SK-N-SH treated with all-trans-retinoic acid at 6 μM for 48 hours (cell line): ENCODE results near the gene IL36G.

ENCODE experiments used
- ATAC-seq: fragments of 200-7000 bp; cut with Tn5 transposase; 3 replicates; pipeline ENCODE4 v1.9.1; 2020; ENCODE audit warnings: mild to moderate bottlenecking, moderate library complexity
- ARNTL ChIP-seq: fragments of 450-650 bp; formaldehyde crosslinking; IDR thresholded peaks from 2 replicates; pipeline ENCODE4 v1.5.0; 2020; ENCODE audit warnings: low read depth, mild to moderate bottlenecking, moderate library complexity, borderline replicate concordance
- BACH2 ChIP-seq: fragments of 250-450 bp; sonication (Bioruptor Pico); IDR thresholded peaks from 2 replicates; pipeline ENCODE4 v1.9.0; 2021; ENCODE audit warnings: mild to moderate bottlenecking, borderline replicate concordance
- CSRNP3 ChIP-seq: fragments of 250-450 bp; sonication (Bioruptor Pico); IDR thresholded peaks from 2 replicates; pipeline ENCODE4 v1.5.1; 2021; ENCODE audit warnings: mild to moderate bottlenecking, moderate library complexity
- ESRRG ChIP-seq: fragments of 250-450 bp; sonication (Bioruptor Pico); IDR thresholded peaks from 2 replicates; pipeline ENCODE4 v1.6.1; 2021; ENCODE audit warnings: mild to moderate bottlenecking
- GLIS3 ChIP-seq: fragments of 250-450 bp; sonication (Bioruptor Pico); IDR thresholded peaks from 2 replicates; pipeline ENCODE4 v1.5.0; 2020; ENCODE audit warnings: mild to moderate bottlenecking, moderate library complexity
- ISL1 ChIP-seq: fragments of 250-450 bp; sonication (Bioruptor Pico); IDR thresholded peaks from 2 replicates; pipeline ENCODE4 v2.1.2; 2022; ENCODE audit warnings: mild to moderate bottlenecking, moderate library complexity
- OSR1 ChIP-seq: fragments of 250-450 bp; sonication (Bioruptor Pico); IDR thresholded peaks from 2 replicates; pipeline ENCODE4 v1.8.0; 2022; ENCODE audit warnings: moderate library complexity, mild to moderate bottlenecking, inconsistent platforms
- PPARA ChIP-seq: fragments of 250-450 bp; sonication (Bioruptor Pico); IDR thresholded peaks from 2 replicates; pipeline ENCODE4 v1.5.0; 2020; ENCODE audit warnings: mild to moderate bottlenecking, borderline replicate concordance
- RARB ChIP-seq: fragments of 250-450 bp; sonication (Bioruptor Pico); IDR thresholded peaks from 2 replicates; pipeline ENCODE4 v1.8.0; 2021; ENCODE audit warnings: mild to moderate bottlenecking, moderate library complexity
- SNAI2 ChIP-seq: fragments of 250-450 bp; sonication (Bioruptor Pico); IDR thresholded peaks from 2 replicates; pipeline ENCODE4 v1.5.0; 2020; ENCODE audit warnings: mild to moderate bottlenecking, moderate library complexity
- TCF4 ChIP-seq: fragments of 250-450 bp; sonication (Bioruptor Pico); IDR thresholded peaks from 2 replicates; pipeline ENCODE4 v1.8.0; 2021; ENCODE audit warnings: mild to moderate bottlenecking, moderate library complexity, borderline replicate concordance
- TOX ChIP-seq: fragments of 250-450 bp; sonication (Bioruptor Pico); IDR thresholded peaks from 2 replicates; pipeline ENCODE4 v1.8.0; 2021; ENCODE audit warnings: mild to moderate bottlenecking, moderate library complexity, borderline replicate concordance
- TSHZ2 ChIP-seq: fragments of 250-450 bp; sonication (Bioruptor Pico); IDR thresholded peaks from 2 replicates; pipeline ENCODE4 v1.5.0; 2020; ENCODE audit warnings: mild to moderate bottlenecking, moderate library complexity
- ZC3H10 ChIP-seq: fragments of 250-450 bp; sonication (Bioruptor Pico); IDR thresholded peaks from 2 replicates; pipeline ENCODE4 v1.5.1; 2021; ENCODE audit warnings: mild to moderate bottlenecking, moderate library complexity
- ZFP3 ChIP-seq: fragments of 250-450 bp; sonication (Bioruptor Pico); IDR thresholded peaks from 2 replicates; pipeline ENCODE4 v1.5.0; 2020; ENCODE audit warnings: mild to moderate bottlenecking, moderate library complexity
- ZFP30 ChIP-seq: fragments of 450-650 bp; formaldehyde crosslinking; IDR thresholded peaks from 2 replicates; pipeline ENCODE4 v1.5.0; 2022; ENCODE audit warnings: mild to moderate bottlenecking, moderate library complexity
- ZNF565 ChIP-seq: fragments of 450-650 bp; formaldehyde crosslinking; conservative IDR thresholded peaks from 2 replicates; pipeline ENCODE4 v1.5.0; 2020; ENCODE audit warnings: low read depth, mild to moderate bottlenecking, moderate library complexity
- ZNF70 ChIP-seq: fragments of 450-650 bp; formaldehyde crosslinking; IDR thresholded peaks from 2 replicates; pipeline ENCODE4 v1.5.0; 2020; ENCODE audit warnings: mild to moderate bottlenecking, moderate library complexity
- ZNF8 ChIP-seq: fragments of 450-650 bp; formaldehyde crosslinking; IDR thresholded peaks from 2 replicates; pipeline ENCODE4 v1.5.0; 2020; ENCODE audit warnings: mild to moderate bottlenecking, moderate library complexity
- TF ChIP-seq, protein P1 (sequence below): fragments of 250-450 bp; sonication (Bioruptor Pico); IDR thresholded peaks from 2 replicates; pipeline ENCODE4 v1.5.1; 2020; ENCODE audit warnings: low read depth, mild to moderate bottlenecking, moderate library complexity
- TF ChIP-seq, protein P2 (sequence below): fragments of 250-450 bp; sonication (Bioruptor Pico); IDR thresholded peaks from 2 replicates; pipeline ENCODE4 v1.8.0; 2020; ENCODE audit warnings: mild to moderate bottlenecking, moderate library complexity, borderline replicate concordance

The IL36G gene

DNA sequence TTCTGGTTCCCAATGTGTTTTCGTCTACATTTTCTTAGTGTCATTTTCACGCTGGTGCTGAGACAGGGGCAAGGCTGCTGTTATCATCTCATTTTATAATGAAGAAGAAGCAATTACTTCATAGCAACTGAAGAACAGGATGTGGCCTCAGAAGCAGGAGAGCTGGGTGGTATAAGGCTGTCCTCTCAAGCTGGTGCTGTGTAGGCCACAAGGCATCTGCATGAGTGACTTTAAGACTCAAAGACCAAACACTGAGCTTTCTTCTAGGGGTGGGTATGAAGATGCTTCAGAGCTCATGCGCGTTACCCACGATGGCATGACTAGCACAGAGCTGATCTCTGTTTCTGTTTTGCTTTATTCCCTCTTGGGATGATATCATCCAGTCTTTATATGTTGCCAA lies 7.3 kb downstream of the IL36G start:
- TF ChIP-seq TOX (CRISPR knock-in tag) (no peak), ZC3H10 (CRISPR knock-in tag) (no peak), ESRRG (CRISPR knock-in tag) (no peak), PPARA (no peak), TSHZ2 (CRISPR knock-in tag) (no peak), ZFP3 (CRISPR knock-in tag) (no peak), ARNTL (CRISPR knock-in tag) (no peak), ZNF8 (no peak), OSR1 (CRISPR knock-in tag) (no peak), CSRNP3 (CRISPR knock-in tag) (no peak), ISL1 (CRISPR knock-in tag) (no peak), TCF4 (CRISPR knock-in tag) (no peak), GLIS3 (CRISPR knock-in tag) (no peak)
- TF ChIP-seq, protein P1, sequence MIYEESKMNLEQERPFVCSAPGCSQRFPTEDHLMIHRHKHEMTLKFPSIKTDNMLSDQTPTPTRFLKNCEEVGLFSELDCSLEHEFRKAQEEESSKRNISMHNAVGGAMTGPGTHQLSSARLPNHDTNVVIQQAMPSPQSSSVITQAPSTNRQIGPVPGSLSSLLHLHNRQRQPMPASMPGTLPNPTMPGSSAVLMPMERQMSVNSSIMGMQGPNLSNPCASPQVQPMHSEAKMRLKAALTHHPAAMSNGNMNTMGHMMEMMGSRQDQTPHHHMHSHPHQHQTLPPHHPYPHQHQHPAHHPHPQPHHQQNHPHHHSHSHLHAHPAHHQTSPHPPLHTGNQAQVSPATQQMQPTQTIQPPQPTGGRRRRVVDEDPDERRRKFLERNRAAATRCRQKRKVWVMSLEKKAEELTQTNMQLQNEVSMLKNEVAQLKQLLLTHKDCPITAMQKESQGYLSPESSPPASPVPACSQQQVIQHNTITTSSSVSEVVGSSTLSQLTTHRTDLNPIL (CRISPR knock-in tag): no peak
- TF ChIP-seq, protein P2, sequence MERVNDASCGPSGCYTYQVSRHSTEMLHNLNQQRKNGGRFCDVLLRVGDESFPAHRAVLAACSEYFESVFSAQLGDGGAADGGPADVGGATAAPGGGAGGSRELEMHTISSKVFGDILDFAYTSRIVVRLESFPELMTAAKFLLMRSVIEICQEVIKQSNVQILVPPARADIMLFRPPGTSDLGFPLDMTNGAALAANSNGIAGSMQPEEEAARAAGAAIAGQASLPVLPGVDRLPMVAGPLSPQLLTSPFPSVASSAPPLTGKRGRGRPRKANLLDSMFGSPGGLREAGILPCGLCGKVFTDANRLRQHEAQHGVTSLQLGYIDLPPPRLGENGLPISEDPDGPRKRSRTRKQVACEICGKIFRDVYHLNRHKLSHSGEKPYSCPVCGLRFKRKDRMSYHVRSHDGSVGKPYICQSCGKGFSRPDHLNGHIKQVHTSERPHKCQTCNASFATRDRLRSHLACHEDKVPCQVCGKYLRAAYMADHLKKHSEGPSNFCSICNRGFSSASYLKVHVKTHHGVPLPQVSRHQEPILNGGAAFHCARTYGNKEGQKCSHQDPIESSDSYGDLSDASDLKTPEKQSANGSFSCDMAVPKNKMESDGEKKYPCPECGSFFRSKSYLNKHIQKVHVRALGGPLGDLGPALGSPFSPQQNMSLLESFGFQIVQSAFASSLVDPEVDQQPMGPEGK (CRISPR knock-in tag): no peak
- ATAC-seq: no peak

- ATAC-seq: no peak
- TF ChIP-seq ZNF70 (CRISPR knock-in tag): no peak
- TF ChIP-seq RARB (CRISPR knock-in tag): no peak
- no peak for TF ChIP-seq TOX (CRISPR knock-in tag)
Measured at GRCh38 chr2:112989611-112990010, 11.8 kb downstream of the IL36G start.

DNA sequence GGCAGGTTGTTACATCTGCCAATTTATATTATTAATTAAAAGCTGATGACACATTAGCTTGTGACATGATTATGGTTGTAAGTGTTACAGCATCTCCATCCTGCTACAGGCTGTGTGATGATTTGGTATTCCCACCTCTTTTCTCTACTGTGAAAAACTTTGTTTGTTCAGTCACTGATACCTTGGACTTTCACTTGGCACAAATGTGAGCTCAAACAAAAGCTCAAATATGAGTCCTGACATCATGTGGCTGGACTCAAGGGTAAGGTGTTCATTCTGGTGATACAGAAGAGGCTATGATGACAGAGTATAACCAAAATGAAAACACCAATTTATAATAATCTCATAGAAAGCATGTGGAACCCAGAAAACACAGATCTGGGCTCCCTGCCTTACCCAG lies 16.0 kb downstream of the IL36G start:
- no peak for TF ChIP-seq ZFP30 (CRISPR knock-in tag)
- TF ChIP-seq BACH2 (CRISPR knock-in tag): no peak
- no peak for TF ChIP-seq ZNF565 (CRISPR knock-in tag)
- ATAC-seq: no peak

GRCh38 chr2:112994648-112995047 lies 16.8 kb downstream of the IL36G start:
- TF ChIP-seq ZC3H10 (CRISPR knock-in tag) (no peak), ZFP30 (CRISPR knock-in tag) (no peak), TCF4 (CRISPR knock-in tag) (no peak), GLIS3 (CRISPR knock-in tag) (no peak), RARB (CRISPR knock-in tag) (no peak), SNAI2 (no peak), ZNF8 (no peak)
- TF ChIP-seq, protein P2 (CRISPR knock-in tag): no peak
- TF ChIP-seq, all 23 proteins: peak for 0

More at GRCh38 chr2:112994648-112995047, 16.8 kb downstream of the IL36G start:
- no peak for ATAC-seq
